Liver (tissue), 9 donors: ENCODE results near the gene PDE4B. TPM values are rescaled to one million over a fixed set of nuclear protein-coding genes. Genes with fewer than 3 reads are reported as not detected.

Experiments used
- DNase-seq: peaks from one replicate; pipeline ENCODE4 v3.0.0-alpha.2; 2017; ENCODE audit warnings: low spot score
- H3K27ac ChIP-seq, 2 donors: one replicate each; pipeline ENCODE4 v1.7.0; 2013; ENCODE audit warnings: inconsistent platforms in 2 of 2, low read length in 2 of 2, control low read depth in 1 of 2, low read depth in 1 of 2, mild to moderate bottlenecking in 1 of 2
- H3K27me3 ChIP-seq, 4 donors: one replicate each; pipeline versions ENCODE4 v1.6.1 to v1.7.0; 2013; ENCODE audit warnings: low read length in 3 of 4, inconsistent platforms in 1 of 4, mild to moderate bottlenecking in 1 of 4, moderate library complexity in 1 of 4; ENCODE audit not compliant: control insufficient read depth in 4 of 4, insufficient read depth in 4 of 4
- H3K36me3 ChIP-seq, 4 donors: one replicate each; pipeline versions ENCODE4 v1.6.1 to v1.7.0; 2013; ENCODE audit warnings: low read length in 3 of 4, mild to moderate bottlenecking in 3 of 4, low read depth in 1 of 4, moderate library complexity in 1 of 4; ENCODE audit not compliant: control insufficient read depth in 4 of 4, insufficient read depth in 3 of 4
- H3K4me1 ChIP-seq, 4 donors: one replicate each; pipeline versions ENCODE4 v1.6.1 to v1.7.0; 2013; ENCODE audit warnings: low read length in 3 of 4, mild to moderate bottlenecking in 3 of 4, moderate library complexity in 1 of 4; ENCODE audit not compliant: control insufficient read depth in 4 of 4, insufficient read depth in 4 of 4
- H3K4me3 ChIP-seq, 3 donors: one replicate each; pipeline versions ENCODE4 v1.6.1 to v1.7.0; 2013; ENCODE audit warnings: low read length in 3 of 3, control low read depth in 1 of 3, low read depth in 1 of 3, mild to moderate bottlenecking in 1 of 3
- H3K9ac ChIP-seq, 2 donors: one replicate each; pipeline ENCODE4 v1.7.0; 2013; ENCODE audit warnings: low read length in 2 of 2, mild to moderate bottlenecking in 2 of 2, moderate library complexity in 2 of 2, control low read depth in 1 of 2, low read depth in 1 of 2
- H3K9me3 ChIP-seq, 4 donors: one replicate each; pipeline versions ENCODE4 v1.6.1 to v1.7.0; 2013; ENCODE audit warnings: low read length in 3 of 4; ENCODE audit not compliant: control insufficient read depth in 4 of 4
- EGR1 ChIP-seq, 2 donors: IDR thresholded peaks; 2 replicates each; pipeline ENCODE4 v1.6.1; 2016 to 2018; ENCODE audit warnings: antibody characterized with exemption in 2 of 2, low read depth in 2 of 2
- FOXA1 ChIP-seq: IDR thresholded peaks from 2 replicates; pipeline ENCODE4 v1.6.1; 2016; ENCODE audit warnings: antibody characterized with exemption
- FOXA2 ChIP-seq: IDR thresholded peaks from 2 replicates; pipeline ENCODE4 v1.6.1; 2016; ENCODE audit warnings: antibody characterized with exemption
- GABPA ChIP-seq, 2 donors: IDR thresholded peaks in 1 of 2; conservative IDR thresholded peaks in 1 of 2; 2 replicates each; pipeline ENCODE4 v1.6.1; 2016; ENCODE audit warnings: antibody characterized with exemption in 2 of 2, mild to moderate bottlenecking in 1 of 2, moderate library complexity in 1 of 2
- HNF4A ChIP-seq, 2 donors: conservative IDR thresholded peaks; 2 replicates each; pipeline ENCODE4 v1.6.1; 2016; ENCODE audit warnings: antibody characterized with exemption in 2 of 2, mild to moderate bottlenecking in 2 of 2
- HNF4G ChIP-seq: IDR thresholded peaks from 2 replicates; pipeline ENCODE4 v1.6.1; 2016; ENCODE audit warnings: antibody characterized with exemption
- JUND ChIP-seq, 2 donors: IDR thresholded peaks; 2 replicates each; pipeline ENCODE4 v1.6.1; 2016; ENCODE audit warnings: antibody characterized with exemption in 2 of 2
- NR2F2 ChIP-seq: IDR thresholded peaks from 2 replicates; pipeline ENCODE4 v1.6.1; 2016; ENCODE audit warnings: antibody characterized with exemption
- RAD21 ChIP-seq, 2 donors: IDR thresholded peaks; 2 replicates each; pipeline ENCODE4 v1.6.1; 2016; ENCODE audit warnings: antibody characterized with exemption in 2 of 2, mild to moderate bottlenecking in 2 of 2
- REST ChIP-seq: IDR thresholded peaks from 2 replicates; pipeline ENCODE4 v1.6.1; 2016; ENCODE audit warnings: antibody characterized with exemption, mild to moderate bottlenecking
- RXRA ChIP-seq, 2 donors: IDR thresholded peaks; 2 replicates each; pipeline ENCODE4 v1.6.1; 2017 to 2018; ENCODE audit warnings: antibody characterized with exemption in 2 of 2, mild to moderate bottlenecking in 1 of 2
- YY1 ChIP-seq: IDR thresholded peaks from 2 replicates; pipeline ENCODE4 v1.6.1; 2016; ENCODE audit warnings: antibody characterized with exemption, mild to moderate bottlenecking
- WGBS: extraction: QIAGEN DNeasy Blood & Tissue Kit; methylation state at CpG from one replicate; pipeline ENCODE4 v1.1.7; 2013; 5-methylcytosine and 5-hydroxymethylcytosine counted together
- polyA plus RNA-seq, 2 donors: library from polyadenylated mRNA; stranded (reverse) in 1 of 2; unstranded in 1 of 2; fragments of 200-250 nt in 1 of 2; fragments of >200 nt in 1 of 2; fragmentation: Nextera tagmentation in 1 of 2; extraction: Ambion mirVana in 1 of 2; gene quantifications; one replicate each; pipeline versions ENCODE4 v1.2.1 to v1.2.3, GENCODE V29; 2013 to 2015
- total RNA-seq, 2 donors: library from RNA; depleted of rRNA; stranded (reverse); fragments of >200 nt; gene quantifications; one replicate each; pipeline ENCODE4 v1.2.3, GENCODE V29; 2014
- TF ChIP-seq, protein P1 (sequence below): IDR thresholded peaks from 2 replicates; pipeline ENCODE4 v1.6.1; 2016; ENCODE audit warnings: antibody characterized with exemption
- TF ChIP-seq, protein P2 (sequence below): fragments of 150-350 bp; IDR thresholded peaks from 2 replicates; pipeline ENCODE4 v1.5.1; 2017; ENCODE audit warnings: improper control_type of control experiment, low read depth, low read length; ENCODE audit not compliant: missing input control
- donor health status: healthy.
- donor health status: healthy.
- donor health status: healthy.
- donor health status: healthy.
- donor health status: healthy.

Gene PDE4B
- total and polyA plus RNA-seq, 4 donors, result 1.9 to 3.9 (median 2.7) TPM

DNA sequence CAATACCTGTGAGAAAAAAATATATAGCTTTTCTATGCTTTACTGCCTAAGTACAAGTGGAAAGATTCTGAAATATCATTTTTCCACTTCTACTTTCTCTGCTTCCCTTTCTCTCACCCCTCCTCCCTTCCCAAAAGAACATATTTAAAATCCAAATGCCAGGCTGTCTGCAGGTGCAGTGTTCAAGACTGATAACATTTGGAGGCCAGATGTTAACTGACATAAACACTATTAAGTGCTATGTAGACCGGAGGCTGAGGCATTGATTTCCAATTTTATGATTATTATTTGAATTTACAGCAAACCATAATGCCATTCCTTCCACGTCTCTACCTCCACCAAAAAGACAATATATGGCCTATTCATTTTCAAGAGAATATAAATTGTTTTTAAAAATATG, 444.3 kb downstream of the PDE4B start:
- Histone ChIP-seq H3K4me3 (no peak overlapping the region), H3K9me3 (no peaks in the 10 kb centered on the region), H3K9ac (no peak overlapping the region), H3K27ac (no peak overlapping the region), H3K27me3 (peaks cover 0 to 6% (median 0%) of the 10 kb centered on the region in 4 donors), H3K4me1 (no peaks in the 10 kb centered on the region), H3K36me3 (no peaks in the 10 kb centered on the region)
- no peak for TF ChIP-seq JUND (IDR thresholded peaks at IDR 0.05)
- TF ChIP-seq, protein P1, sequence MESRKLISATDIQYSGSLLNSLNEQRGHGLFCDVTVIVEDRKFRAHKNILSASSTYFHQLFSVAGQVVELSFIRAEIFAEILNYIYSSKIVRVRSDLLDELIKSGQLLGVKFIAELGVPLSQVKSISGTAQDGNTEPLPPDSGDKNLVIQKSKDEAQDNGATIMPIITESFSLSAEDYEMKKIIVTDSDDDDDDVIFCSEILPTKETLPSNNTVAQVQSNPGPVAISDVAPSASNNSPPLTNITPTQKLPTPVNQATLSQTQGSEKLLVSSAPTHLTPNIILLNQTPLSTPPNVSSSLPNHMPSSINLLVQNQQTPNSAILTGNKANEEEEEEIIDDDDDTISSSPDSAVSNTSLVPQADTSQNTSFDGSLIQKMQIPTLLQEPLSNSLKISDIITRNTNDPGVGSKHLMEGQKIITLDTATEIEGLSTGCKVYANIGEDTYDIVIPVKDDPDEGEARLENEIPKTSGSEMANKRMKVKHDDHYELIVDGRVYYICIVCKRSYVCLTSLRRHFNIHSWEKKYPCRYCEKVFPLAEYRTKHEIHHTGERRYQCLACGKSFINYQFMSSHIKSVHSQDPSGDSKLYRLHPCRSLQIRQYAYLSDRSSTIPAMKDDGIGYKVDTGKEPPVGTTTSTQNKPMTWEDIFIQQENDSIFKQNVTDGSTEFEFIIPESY, result no peak
- TF ChIP-seq NR2F2, result no peak
- no peak for TF ChIP-seq EGR1 (IDR thresholded peaks at IDR 0.05; ENCODE audit: low read depth in 2 of 2)
- TF ChIP-seq HNF4G, result no peak
- TF ChIP-seq FOXA2, result no peak
- no peak for TF ChIP-seq RXRA (IDR thresholded peaks at IDR 0.05)
- no peak for TF ChIP-seq RAD21 (IDR thresholded peaks at IDR 0.05)
- no peak for TF ChIP-seq REST
- no peak for TF ChIP-seq FOXA1
- TF ChIP-seq, protein P2, sequence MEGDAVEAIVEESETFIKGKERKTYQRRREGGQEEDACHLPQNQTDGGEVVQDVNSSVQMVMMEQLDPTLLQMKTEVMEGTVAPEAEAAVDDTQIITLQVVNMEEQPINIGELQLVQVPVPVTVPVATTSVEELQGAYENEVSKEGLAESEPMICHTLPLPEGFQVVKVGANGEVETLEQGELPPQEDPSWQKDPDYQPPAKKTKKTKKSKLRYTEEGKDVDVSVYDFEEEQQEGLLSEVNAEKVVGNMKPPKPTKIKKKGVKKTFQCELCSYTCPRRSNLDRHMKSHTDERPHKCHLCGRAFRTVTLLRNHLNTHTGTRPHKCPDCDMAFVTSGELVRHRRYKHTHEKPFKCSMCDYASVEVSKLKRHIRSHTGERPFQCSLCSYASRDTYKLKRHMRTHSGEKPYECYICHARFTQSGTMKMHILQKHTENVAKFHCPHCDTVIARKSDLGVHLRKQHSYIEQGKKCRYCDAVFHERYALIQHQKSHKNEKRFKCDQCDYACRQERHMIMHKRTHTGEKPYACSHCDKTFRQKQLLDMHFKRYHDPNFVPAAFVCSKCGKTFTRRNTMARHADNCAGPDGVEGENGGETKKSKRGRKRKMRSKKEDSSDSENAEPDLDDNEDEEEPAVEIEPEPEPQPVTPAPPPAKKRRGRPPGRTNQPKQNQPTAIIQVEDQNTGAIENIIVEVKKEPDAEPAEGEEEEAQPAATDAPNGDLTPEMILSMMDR, result no peak
- TF ChIP-seq HNF4A (conservative IDR thresholded peaks at IDR 0.05), result no peak
- no peak for DNase-seq
- WGBS, result 86% methylated on average over 2 of the region's 2 CpGs

- Histone ChIP-seq H3K9ac (no peak overlapping the region), H3K9me3 (no peaks in the 10 kb centered on the region), H3K36me3 (no peaks in the 10 kb centered on the region), H3K4me1 (no peaks in the 10 kb centered on the region), H3K27ac (no peak overlapping the region), H3K4me3 (no peak overlapping the region), H3K27me3 (peaks cover 0 to 6% (median 0%) of the 10 kb centered on the region in 4 donors)
- TF ChIP-seq JUND (IDR thresholded peaks at IDR 0.05) (no peak), GABPA (IDR thresholded peaks at IDR 0.05 in 1 of 2, conservative IDR thresholded peaks at IDR 0.05 in 1 of 2) (no peak), RAD21 (IDR thresholded peaks at IDR 0.05) (no peak), YY1 (no peak)
- no peak for DNase-seq
- WGBS, result 69% methylated on average over 5 of the region's 5 CpGs
These were observed 445.2 kb downstream of the PDE4B start for GRCh38 chr1:66237722-66238479.
